Measurements from ENCODE around the gene MRPS31.

- TF ChIP-seq CTCF (IDR thresholded peaks at IDR 0.05) (no peak), EP300 (IDR thresholded peaks at IDR 0.05) (no peak), POLR2AphosphoS5 (IDR thresholded peaks at IDR 0.05) (no peak), POLR2A (IDR thresholded peaks at IDR 0.05) (no peak)
These were observed 30.5 kb upstream of the MRPS31 start for GRCh38 chr13:40801255-40802217.

Measured in suprapubic skin (tissue), 4 donors.